Rectal smooth muscle tissue (tissue), 1 donor: ENCODE measurements around the gene DNAH8.

Experiments
- H3K27ac ChIP-seq: one replicate; pipeline ENCODE4 v1.7.0; 2013; ENCODE audit warnings: low read depth, low read length, inconsistent platforms
- H3K27me3 ChIP-seq: one replicate; pipeline ENCODE4 v1.7.0; 2013; ENCODE audit warnings: low read length; ENCODE audit not compliant: control insufficient read depth, insufficient read depth
- H3K36me3 ChIP-seq: one replicate; pipeline ENCODE4 v1.7.0; 2013; ENCODE audit warnings: low read length; ENCODE audit not compliant: control insufficient read depth, insufficient read depth
- H3K4me1 ChIP-seq: one replicate; pipeline ENCODE4 v1.7.0; 2013; ENCODE audit warnings: low read length; ENCODE audit not compliant: control insufficient read depth, insufficient read depth
- H3K4me3 ChIP-seq: one replicate; pipeline ENCODE4 v1.7.0; 2013; ENCODE audit warnings: low read length
- H3K9ac ChIP-seq: one replicate; pipeline ENCODE4 v1.7.0; 2013; ENCODE audit warnings: low read length

The DNAH8 gene

GRCh38 chr6:38708496-38708895 is 6.6 kb upstream of the DNAH8 start:
- Histone ChIP-seq H3K27me3 (no peaks in the 10 kb centered on the region), H3K9ac (no peak overlapping the region), H3K27ac (no peak overlapping the region), H3K4me1 (no peaks in the 10 kb centered on the region), H3K36me3 (no peaks in the 10 kb centered on the region), H3K4me3 (no peak overlapping the region)

- peaks cover 4% of the 10 kb centered on the region for H3K27me3 ChIP-seq
- no peak overlapping the region for H3K4me3 ChIP-seq
- no peak overlapping the region for H3K9ac ChIP-seq
- no peaks in the 10 kb centered on the region for H3K4me1 ChIP-seq
- H3K27ac ChIP-seq: no peak overlapping the region
- H3K36me3 ChIP-seq: no peaks in the 10 kb centered on the region
These were observed 1.3 kb upstream of the DNAH8 start for GRCh38 chr6:38713812-38714211.

GRCh38 chr6:38714239-38715015 is 684 bp upstream of the DNAH8 start:
- H3K27ac ChIP-seq: no peak overlapping the region
- peak overlapping the region; percentile 30 for H3K4me3 ChIP-seq

GRCh38 chr6:38716825-38717224 is 1.7 kb downstream of the DNAH8 start:
- peaks cover 4% of the 10 kb centered on the region for H3K27me3 ChIP-seq
- H3K9ac ChIP-seq: no peak overlapping the region
- H3K4me1 ChIP-seq: no peaks in the 10 kb centered on the region
- no peak overlapping the region for H3K4me3 ChIP-seq
- no peaks in the 10 kb centered on the region for H3K36me3 ChIP-seq
- no peak overlapping the region for H3K27ac ChIP-seq

More at GRCh38 chr6:38714239-38715015, 684 bp upstream of the DNAH8 start:
- Histone ChIP-seq H3K9ac (no peak overlapping the region), H3K36me3 (no peaks in the 10 kb centered on the region), H3K4me1 (no peaks in the 10 kb centered on the region), H3K27me3 (peaks cover 4% of the 10 kb centered on the region)

GRCh38 chr6:38719358-38719757 is 4.2 kb downstream of the DNAH8 start:
- Histone ChIP-seq H3K4me3 (no peak overlapping the region), H3K27ac (no peak overlapping the region), H3K36me3 (no peaks in the 10 kb centered on the region), H3K9ac (no peak overlapping the region), H3K27me3 (no peaks in the 10 kb centered on the region), H3K4me1 (no peaks in the 10 kb centered on the region)

- no peaks in the 10 kb centered on the region for H3K27me3 ChIP-seq
- H3K4me3 ChIP-seq: no peak overlapping the region
- H3K9ac ChIP-seq: no peak overlapping the region
- H3K36me3 ChIP-seq: no peaks in the 10 kb centered on the region
- no peak overlapping the region for H3K27ac ChIP-seq
- no peaks in the 10 kb centered on the region for H3K4me1 ChIP-seq
These were observed 5.2 kb downstream of the DNAH8 start for GRCh38 chr6:38720295-38720694.

GRCh38 chr6:38722038-38722437 is 6.9 kb downstream of the DNAH8 start:
- Histone ChIP-seq H3K27me3 (no peaks in the 10 kb centered on the region), H3K9ac (no peak overlapping the region), H3K27ac (no peak overlapping the region), H3K4me1 (no peaks in the 10 kb centered on the region), H3K4me3 (no peak overlapping the region), H3K36me3 (no peaks in the 10 kb centered on the region)

- Histone ChIP-seq H3K4me3 (no peak overlapping the region), H3K4me1 (no peaks in the 10 kb centered on the region), H3K36me3 (no peaks in the 10 kb centered on the region), H3K9ac (no peak overlapping the region), H3K27ac (no peak overlapping the region), H3K27me3 (no peaks in the 10 kb centered on the region)
These were observed 7.7 kb downstream of the DNAH8 start for GRCh38 chr6:38722727-38723334.

GRCh38 chr6:38723783-38724182 is 8.7 kb downstream of the DNAH8 start:
- Histone ChIP-seq H3K27ac (no peak overlapping the region), H3K4me1 (no peaks in the 10 kb centered on the region)

GRCh38 chr6:38724343-38724742 is 9.2 kb downstream of the DNAH8 start:
- Histone ChIP-seq H3K4me1 (no peaks in the 10 kb centered on the region), H3K9ac (no peak overlapping the region), H3K27ac (no peak overlapping the region), H3K36me3 (no peaks in the 10 kb centered on the region), H3K4me3 (no peak overlapping the region), H3K27me3 (no peaks in the 10 kb centered on the region)

More at GRCh38 chr6:38723783-38724182, 8.7 kb downstream of the DNAH8 start:
- no peaks in the 10 kb centered on the region for H3K36me3 ChIP-seq
- H3K4me3 ChIP-seq: no peak overlapping the region
- H3K9ac ChIP-seq: no peak overlapping the region
- no peaks in the 10 kb centered on the region for H3K27me3 ChIP-seq

- Histone ChIP-seq H3K4me1 (peaks cover 2% of the 10 kb centered on the region), H3K36me3 (no peaks in the 10 kb centered on the region), H3K9ac (no peak overlapping the region), H3K4me3 (no peak overlapping the region), H3K27ac (no peak overlapping the region), H3K27me3 (no peaks in the 10 kb centered on the region)
These were observed 10.5 kb downstream of the DNAH8 start for GRCh38 chr6:38725414-38726183.

- Histone ChIP-seq H3K4me1 (peaks cover 4% of the 10 kb centered on the region), H3K27me3 (no peaks in the 10 kb centered on the region)
These were observed 13.1 kb downstream of the DNAH8 start for GRCh38 chr6:38728203-38728602.

More at GRCh38 chr6:38728203-38728602, 13.1 kb downstream of the DNAH8 start:
- H3K4me3 ChIP-seq: no peak overlapping the region
- H3K36me3 ChIP-seq: no peaks in the 10 kb centered on the region
- no peak overlapping the region for H3K9ac ChIP-seq
- no peak overlapping the region for H3K27ac ChIP-seq
